Liver (tissue), 9 donors: ENCODE data around the gene RBMS3. TPM values are rescaled to one million over a fixed set of nuclear protein-coding genes. Genes with fewer than 3 reads are reported as not detected.

Source experiments
- DNase-seq: peaks from one replicate; pipeline ENCODE4 v3.0.0-alpha.2; 2017; ENCODE audit warnings: low spot score
- H3K27ac ChIP-seq, 2 donors: one replicate each; pipeline ENCODE4 v1.7.0; 2013; ENCODE audit warnings: inconsistent platforms in 2 of 2, low read length in 2 of 2, control low read depth in 1 of 2, low read depth in 1 of 2, mild to moderate bottlenecking in 1 of 2
- H3K27me3 ChIP-seq, 4 donors: one replicate each; pipeline versions ENCODE4 v1.6.1 to v1.7.0; 2013; ENCODE audit warnings: low read length in 3 of 4, inconsistent platforms in 1 of 4, mild to moderate bottlenecking in 1 of 4, moderate library complexity in 1 of 4; ENCODE audit not compliant: control insufficient read depth in 4 of 4, insufficient read depth in 4 of 4
- H3K36me3 ChIP-seq, 4 donors: one replicate each; pipeline versions ENCODE4 v1.6.1 to v1.7.0; 2013; ENCODE audit warnings: low read length in 3 of 4, mild to moderate bottlenecking in 3 of 4, low read depth in 1 of 4, moderate library complexity in 1 of 4; ENCODE audit not compliant: control insufficient read depth in 4 of 4, insufficient read depth in 3 of 4
- H3K4me1 ChIP-seq, 4 donors: one replicate each; pipeline versions ENCODE4 v1.6.1 to v1.7.0; 2013; ENCODE audit warnings: low read length in 3 of 4, mild to moderate bottlenecking in 3 of 4, moderate library complexity in 1 of 4; ENCODE audit not compliant: control insufficient read depth in 4 of 4, insufficient read depth in 4 of 4
- H3K4me3 ChIP-seq, 3 donors: one replicate each; pipeline versions ENCODE4 v1.6.1 to v1.7.0; 2013; ENCODE audit warnings: low read length in 3 of 3, control low read depth in 1 of 3, low read depth in 1 of 3, mild to moderate bottlenecking in 1 of 3
- H3K9ac ChIP-seq, 2 donors: one replicate each; pipeline ENCODE4 v1.7.0; 2013; ENCODE audit warnings: low read length in 2 of 2, mild to moderate bottlenecking in 2 of 2, moderate library complexity in 2 of 2, control low read depth in 1 of 2, low read depth in 1 of 2
- H3K9me3 ChIP-seq, 4 donors: one replicate each; pipeline versions ENCODE4 v1.6.1 to v1.7.0; 2013; ENCODE audit warnings: low read length in 3 of 4; ENCODE audit not compliant: control insufficient read depth in 4 of 4
- ATF3 ChIP-seq: IDR thresholded peaks from 2 replicates; pipeline ENCODE4 v1.6.1; 2016; ENCODE audit warnings: antibody characterized with exemption
- CTCF ChIP-seq: fragments of 150-350 bp; IDR thresholded peaks from 2 replicates; pipeline ENCODE4 v1.5.1; 2017; ENCODE audit warnings: improper control_type of control experiment, low read depth, low read length; ENCODE audit not compliant: missing input control
- EGR1 ChIP-seq, 2 donors: IDR thresholded peaks; 2 replicates each; pipeline ENCODE4 v1.6.1; 2016 to 2018; ENCODE audit warnings: antibody characterized with exemption in 2 of 2, low read depth in 2 of 2
- FOXA1 ChIP-seq: IDR thresholded peaks from 2 replicates; pipeline ENCODE4 v1.6.1; 2016; ENCODE audit warnings: antibody characterized with exemption
- GABPA ChIP-seq, 2 donors: IDR thresholded peaks in 1 of 2; conservative IDR thresholded peaks in 1 of 2; 2 replicates each; pipeline ENCODE4 v1.6.1; 2016; ENCODE audit warnings: antibody characterized with exemption in 2 of 2, mild to moderate bottlenecking in 1 of 2, moderate library complexity in 1 of 2
- HNF4G ChIP-seq: IDR thresholded peaks from 2 replicates; pipeline ENCODE4 v1.6.1; 2016; ENCODE audit warnings: antibody characterized with exemption
- JUND ChIP-seq, 2 donors: IDR thresholded peaks; 2 replicates each; pipeline ENCODE4 v1.6.1; 2016; ENCODE audit warnings: antibody characterized with exemption in 2 of 2
- MAX ChIP-seq: IDR thresholded peaks from 2 replicates; pipeline ENCODE4 v1.6.1; 2016; ENCODE audit warnings: antibody characterized with exemption
- RAD21 ChIP-seq, 2 donors: IDR thresholded peaks; 2 replicates each; pipeline ENCODE4 v1.6.1; 2016; ENCODE audit warnings: antibody characterized with exemption in 2 of 2, mild to moderate bottlenecking in 2 of 2
- REST ChIP-seq: IDR thresholded peaks from 2 replicates; pipeline ENCODE4 v1.6.1; 2016; ENCODE audit warnings: antibody characterized with exemption, mild to moderate bottlenecking
- RXRA ChIP-seq, 2 donors: IDR thresholded peaks; 2 replicates each; pipeline ENCODE4 v1.6.1; 2017 to 2018; ENCODE audit warnings: antibody characterized with exemption in 2 of 2, mild to moderate bottlenecking in 1 of 2
- SP1 ChIP-seq: IDR thresholded peaks from 2 replicates; pipeline ENCODE4 v1.6.1; 2018; ENCODE audit warnings: antibody characterized with exemption, mild to moderate bottlenecking
- TAF1 ChIP-seq: conservative IDR thresholded peaks from 2 replicates; pipeline ENCODE4 v1.6.1; 2016; ENCODE audit warnings: antibody characterized with exemption, mild to moderate bottlenecking
- ZBTB33 ChIP-seq: IDR thresholded peaks from 2 replicates; pipeline ENCODE4 v1.6.1; 2016; ENCODE audit warnings: antibody characterized with exemption
- WGBS: extraction: QIAGEN DNeasy Blood & Tissue Kit; methylation state at CpG from one replicate; pipeline ENCODE4 v1.1.7; 2013; 5-methylcytosine and 5-hydroxymethylcytosine counted together
- polyA plus RNA-seq, 2 donors: library from polyadenylated mRNA; stranded (reverse) in 1 of 2; unstranded in 1 of 2; fragments of 200-250 nt in 1 of 2; fragments of >200 nt in 1 of 2; fragmentation: Nextera tagmentation in 1 of 2; extraction: Ambion mirVana in 1 of 2; gene quantifications; one replicate each; pipeline versions ENCODE4 v1.2.1 to v1.2.3, GENCODE V29; 2013 to 2015
- total RNA-seq, 2 donors: library from RNA; depleted of rRNA; stranded (reverse); fragments of >200 nt; gene quantifications; one replicate each; pipeline ENCODE4 v1.2.3, GENCODE V29; 2014
- donor health status: healthy.
- donor health status: healthy.
- donor health status: healthy.
- donor health status: healthy.
- donor health status: healthy.

The RBMS3 gene
- total and polyA plus RNA-seq, 4 donors: 1.2 to 14.9 (median 9.3) TPM

- Histone ChIP-seq H3K27ac (no peak overlapping the region), H3K9ac (no peak overlapping the region), H3K4me3 (no peak overlapping the region), H3K36me3 (no peaks in the 10 kb centered on the region), H3K27me3 (no peaks in the 10 kb centered on the region), H3K9me3 (no peaks in the 10 kb centered on the region), H3K4me1 (no peaks in the 10 kb centered on the region)
- TF ChIP-seq HNF4G: no peak
- no peak for TF ChIP-seq MAX
- TF ChIP-seq REST: no peak
- TF ChIP-seq EGR1 (IDR thresholded peaks at IDR 0.05; ENCODE audit: low read depth in 2 of 2): no peak
- no peak for TF ChIP-seq RXRA (IDR thresholded peaks at IDR 0.05)
- no peak for TF ChIP-seq CTCF
- TF ChIP-seq SP1: no peak
- no peak for TF ChIP-seq GABPA (IDR thresholded peaks at IDR 0.05 in 1 of 2, conservative IDR thresholded peaks at IDR 0.05 in 1 of 2)
- no peak for TF ChIP-seq TAF1
- no peak for DNase-seq
These were observed 98.2 kb downstream of the RBMS3 start for GRCh38 chr3:29379097-29379496.

GRCh38 chr3:29381595-29381994 is 100.7 kb downstream of the RBMS3 start:
- H3K27ac ChIP-seq: no peak overlapping the region
- no peak overlapping the region for H3K4me3 ChIP-seq
- WGBS: 83% methylated on average over 1 of the region's 1 CpG
- no peak overlapping the region for H3K9ac ChIP-seq
- H3K36me3 ChIP-seq: no peaks in the 10 kb centered on the region
- H3K9me3 ChIP-seq: no peaks in the 10 kb centered on the region
- no peaks in the 10 kb centered on the region for H3K27me3 ChIP-seq
- no peak for DNase-seq
- no peak for TF ChIP-seq FOXA1
- TF ChIP-seq MAX: no peak
- no peak for TF ChIP-seq ZBTB33
- no peak for TF ChIP-seq RAD21 (IDR thresholded peaks at IDR 0.05)
- TF ChIP-seq ATF3: no peak
- TF ChIP-seq EGR1 (IDR thresholded peaks at IDR 0.05; ENCODE audit: low read depth in 2 of 2): no peak
- TF ChIP-seq JUND (IDR thresholded peaks at IDR 0.05): no peak
- no peak for TF ChIP-seq SP1
- TF ChIP-seq RXRA (IDR thresholded peaks at IDR 0.05): no peak
- TF ChIP-seq TAF1: no peak
- no peaks in the 10 kb centered on the region for H3K4me1 ChIP-seq
